ENCODE measurements around the gene MAB21L4.

Gene MAB21L4

DNA sequence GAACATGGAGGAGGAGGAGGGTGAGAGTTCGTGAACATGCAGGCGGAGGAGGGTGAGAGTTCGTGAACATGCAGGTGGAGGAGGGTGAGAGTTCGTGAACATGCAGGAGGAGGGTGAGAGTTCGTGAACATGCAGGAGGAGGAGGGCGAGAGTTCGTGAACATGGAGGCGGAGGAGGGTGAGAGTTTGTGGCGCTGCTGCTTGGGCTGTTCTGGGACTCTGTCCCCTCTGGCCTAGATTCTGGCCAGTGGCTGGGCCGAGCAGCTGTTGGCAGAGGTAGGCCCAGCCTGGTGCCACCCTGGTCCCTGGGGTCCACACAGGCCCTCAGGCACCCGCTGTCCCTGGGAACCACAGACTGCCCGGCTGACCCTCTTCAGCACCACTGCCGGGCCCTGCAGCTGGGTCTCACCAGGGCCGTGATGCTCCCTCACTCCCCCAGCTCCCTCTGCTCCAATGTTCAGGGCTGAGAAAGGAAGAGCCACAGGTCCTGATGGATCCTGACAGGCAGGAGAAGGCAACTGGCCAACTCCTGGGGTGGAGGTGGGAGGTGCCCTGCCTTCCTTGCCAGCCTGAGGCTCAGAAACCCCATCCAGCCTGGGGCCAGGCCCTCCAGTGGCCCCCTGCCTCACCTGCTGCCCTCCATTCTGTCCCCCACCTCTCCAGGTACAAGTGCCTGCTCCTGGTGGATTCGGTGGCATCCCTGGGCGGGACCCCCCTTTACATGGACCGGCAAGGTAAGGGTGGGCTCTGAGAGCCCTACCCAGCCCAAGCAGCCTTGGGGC lies 23.4 kb downstream of the MAB21L4 start:
- H3K27ac ChIP-seq, result no peak overlapping the region
- TF ChIP-seq, protein P1, sequence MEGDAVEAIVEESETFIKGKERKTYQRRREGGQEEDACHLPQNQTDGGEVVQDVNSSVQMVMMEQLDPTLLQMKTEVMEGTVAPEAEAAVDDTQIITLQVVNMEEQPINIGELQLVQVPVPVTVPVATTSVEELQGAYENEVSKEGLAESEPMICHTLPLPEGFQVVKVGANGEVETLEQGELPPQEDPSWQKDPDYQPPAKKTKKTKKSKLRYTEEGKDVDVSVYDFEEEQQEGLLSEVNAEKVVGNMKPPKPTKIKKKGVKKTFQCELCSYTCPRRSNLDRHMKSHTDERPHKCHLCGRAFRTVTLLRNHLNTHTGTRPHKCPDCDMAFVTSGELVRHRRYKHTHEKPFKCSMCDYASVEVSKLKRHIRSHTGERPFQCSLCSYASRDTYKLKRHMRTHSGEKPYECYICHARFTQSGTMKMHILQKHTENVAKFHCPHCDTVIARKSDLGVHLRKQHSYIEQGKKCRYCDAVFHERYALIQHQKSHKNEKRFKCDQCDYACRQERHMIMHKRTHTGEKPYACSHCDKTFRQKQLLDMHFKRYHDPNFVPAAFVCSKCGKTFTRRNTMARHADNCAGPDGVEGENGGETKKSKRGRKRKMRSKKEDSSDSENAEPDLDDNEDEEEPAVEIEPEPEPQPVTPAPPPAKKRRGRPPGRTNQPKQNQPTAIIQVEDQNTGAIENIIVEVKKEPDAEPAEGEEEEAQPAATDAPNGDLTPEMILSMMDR (IDR thresholded peaks at IDR 0.05), result no peak
- TF ChIP-seq ZFX (IDR thresholded peaks at IDR 0.05; ENCODE audit: borderline replicate concordance), result no peak

DNA sequence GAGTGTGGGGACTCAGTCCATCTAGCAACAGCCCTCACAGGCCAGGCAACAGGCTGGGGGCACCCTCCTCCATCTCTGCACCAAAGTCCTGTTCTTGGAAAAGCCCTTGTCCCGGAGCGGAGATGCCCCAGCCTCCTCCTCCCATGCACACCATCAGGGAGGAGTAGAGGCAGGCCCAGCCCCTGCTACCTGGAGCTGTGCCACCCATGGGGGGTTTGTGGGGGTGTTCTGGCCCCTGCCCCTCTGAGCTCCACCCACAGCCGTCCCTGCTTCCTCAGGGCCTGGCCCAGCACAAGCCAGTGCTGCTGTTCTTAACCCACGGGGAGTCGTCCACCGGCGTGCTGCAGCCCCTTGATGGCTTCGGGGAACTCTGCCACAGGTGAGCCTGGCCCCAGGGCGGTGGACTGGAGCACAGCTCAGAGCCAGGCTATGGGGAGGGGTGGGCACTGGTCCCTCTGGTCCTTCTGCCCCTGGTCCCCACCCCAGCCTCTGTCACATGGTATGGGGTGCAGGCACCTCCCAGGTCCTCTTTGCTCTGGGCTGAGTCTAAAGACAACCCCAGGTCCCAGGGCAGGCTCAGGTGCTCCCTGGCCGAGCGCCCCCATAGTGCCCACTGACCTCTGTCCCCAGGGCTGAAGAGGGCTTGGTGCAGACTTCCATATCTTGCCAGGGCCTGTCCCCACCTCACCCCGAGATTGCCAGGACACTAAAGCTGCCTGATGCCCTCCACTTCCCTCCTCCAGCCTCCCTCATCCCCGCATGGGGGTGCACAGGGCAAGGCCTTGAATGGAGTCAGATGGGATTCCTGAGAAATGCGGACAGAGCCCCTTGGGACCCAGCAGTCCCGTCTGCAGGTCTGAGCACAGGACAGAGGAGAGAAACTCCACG lies 24.6 kb downstream of the MAB21L4 start:
- no peak overlapping the region for H3K27ac ChIP-seq
- TF ChIP-seq, protein P1 (IDR thresholded peaks at IDR 0.05), result no peak
- TF ChIP-seq ZFX (IDR thresholded peaks at IDR 0.05; ENCODE audit: borderline replicate concordance), result no peak

DNA sequence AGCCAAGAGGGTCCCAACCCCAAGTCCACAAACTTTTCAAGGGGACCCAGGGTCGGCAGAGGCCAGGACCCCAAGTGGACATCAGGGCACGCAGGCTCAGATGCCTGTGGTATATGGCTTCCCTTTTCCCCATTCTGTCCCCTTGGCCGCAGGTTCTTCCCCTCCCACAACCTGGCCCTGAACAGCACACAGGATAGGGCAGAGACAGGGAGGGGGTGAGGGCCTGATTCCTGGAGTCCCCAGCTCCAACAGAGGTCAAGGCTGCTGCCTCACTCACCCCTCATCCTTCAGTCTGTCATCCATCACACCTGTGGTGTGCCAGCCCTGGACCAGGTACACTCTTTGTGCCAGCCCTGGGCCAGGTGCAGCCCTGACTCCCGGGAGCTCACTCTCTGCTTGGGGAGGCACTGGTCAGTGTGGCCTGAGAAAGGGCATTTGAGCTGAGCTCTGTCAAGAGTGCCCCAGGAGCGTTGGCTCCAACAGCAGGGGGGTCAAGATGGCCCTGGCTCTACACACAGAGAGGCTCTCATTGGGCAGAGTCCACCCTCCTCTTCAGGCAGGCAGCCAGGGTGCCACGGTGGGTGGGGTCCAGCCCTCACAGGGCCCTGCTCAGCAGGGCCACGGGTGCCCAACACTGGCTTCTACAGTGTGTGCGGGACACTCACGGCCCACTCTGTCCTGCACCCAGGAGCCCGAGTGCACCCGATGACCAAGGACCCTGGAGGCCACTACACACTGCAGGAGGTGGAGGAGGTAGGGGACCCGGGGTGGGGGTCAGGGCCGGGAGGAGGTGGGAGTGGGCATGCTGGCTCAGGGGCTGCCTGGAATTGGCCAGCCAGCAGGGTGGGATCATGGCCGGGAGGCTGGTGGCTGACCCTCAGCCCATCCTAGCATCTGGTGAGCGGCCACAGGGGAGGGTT lies 25.7 kb downstream of the MAB21L4 start:
- H3K27ac ChIP-seq, result no peak overlapping the region
- TF ChIP-seq, protein P1 (IDR thresholded peaks at IDR 0.05), result no peak
- TF ChIP-seq ZFX (IDR thresholded peaks at IDR 0.05; ENCODE audit: borderline replicate concordance), result no peak

DNA sequence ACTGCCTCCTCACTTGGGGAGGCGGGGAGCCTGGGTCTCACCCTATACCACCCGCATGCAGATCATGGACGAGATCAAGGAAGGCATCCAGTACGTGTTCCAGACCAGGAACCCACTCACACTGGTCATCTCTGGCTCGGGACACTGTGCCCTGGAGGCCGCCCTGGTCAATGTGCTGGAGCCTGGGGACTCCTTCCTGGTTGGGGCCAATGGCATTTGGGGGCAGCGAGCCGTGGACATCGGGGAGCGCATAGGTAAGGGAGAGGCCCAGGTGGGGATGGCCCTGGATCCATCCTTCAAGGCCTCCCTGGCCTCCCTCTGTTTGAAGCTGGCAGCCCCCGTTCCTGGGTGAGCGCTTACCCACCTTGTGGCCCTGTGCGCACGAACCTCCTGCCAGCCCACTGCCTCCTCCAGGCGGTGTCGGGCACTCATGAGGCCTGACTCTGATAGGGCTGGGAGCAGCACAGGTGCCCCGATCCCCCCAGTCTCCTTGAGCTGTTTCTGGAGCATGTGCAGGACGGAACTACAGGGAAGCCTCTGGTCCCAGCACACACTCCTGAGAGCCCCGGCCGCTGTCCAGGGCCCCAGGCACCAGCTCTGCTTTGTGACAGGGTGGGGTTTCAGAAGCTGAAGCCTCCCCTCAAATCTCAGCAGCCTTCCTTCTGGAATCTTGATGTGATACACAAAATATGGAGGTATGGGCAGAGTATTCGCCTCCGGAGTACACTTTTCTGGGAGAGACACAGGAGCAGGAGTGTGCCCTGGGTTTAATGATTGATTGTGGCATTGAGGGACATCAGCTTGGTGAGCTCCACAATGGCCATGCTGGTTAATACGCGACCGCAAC lies 26.6 kb downstream of the MAB21L4 start:
- TF ChIP-seq, protein P1 (IDR thresholded peaks at IDR 0.05), result no peak
- no peak for TF ChIP-seq ZFX (IDR thresholded peaks at IDR 0.05; ENCODE audit: borderline replicate concordance)
- H3K27ac ChIP-seq, result no peak overlapping the region

DNA sequence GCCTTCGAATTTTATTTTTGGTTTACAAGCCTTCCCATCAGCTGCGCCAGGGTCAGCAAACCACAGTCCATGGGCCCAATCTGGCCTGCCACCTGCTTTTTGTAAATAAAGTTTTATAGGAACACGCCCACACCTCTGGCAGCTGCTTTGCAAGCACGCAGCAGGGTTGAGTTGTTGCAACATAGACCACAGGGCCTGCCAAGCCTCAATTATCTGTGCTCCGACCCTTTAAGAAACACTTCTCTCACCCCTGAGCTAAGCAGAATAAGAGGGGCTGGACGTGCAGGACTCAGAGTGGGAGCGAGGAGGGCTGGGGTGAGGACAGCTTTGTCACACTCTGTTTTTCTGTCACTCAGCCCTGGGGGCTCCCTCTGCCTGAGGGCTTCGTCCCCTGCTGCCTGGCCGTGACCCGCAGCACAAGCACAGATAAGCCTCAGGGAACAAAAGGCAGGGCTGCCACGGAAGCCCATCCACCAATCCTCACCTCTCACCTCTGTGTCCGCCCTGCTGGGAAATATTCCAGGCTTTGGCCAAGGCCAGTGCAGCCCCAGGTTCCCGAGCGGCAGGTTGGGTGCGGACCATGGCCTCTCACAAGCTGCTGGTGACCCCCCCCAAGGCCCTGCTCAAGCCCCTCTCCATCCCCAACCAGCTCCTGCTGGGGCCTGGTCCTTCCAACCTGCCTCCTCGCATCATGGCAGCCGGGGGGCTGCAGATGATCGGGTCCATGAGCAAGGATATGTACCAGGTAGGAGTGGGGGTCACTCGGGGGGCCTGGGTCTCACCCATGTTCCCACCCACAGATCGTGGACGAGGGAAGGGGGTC lies 27.5 kb downstream of the MAB21L4 start, which contains the start of gene AGXT:
AGXT (plus strand) TSS at position 539 of the 823 bp plus-strand sequence; CDS start at position 581, 42 bp downstream.
- H3K27ac ChIP-seq, result no peak within 1 kb of the TSS
- TF ChIP-seq, protein P1 (IDR thresholded peaks at IDR 0.05), result no peak
- no peak for TF ChIP-seq ZFX (IDR thresholded peaks at IDR 0.05; ENCODE audit: borderline replicate concordance)

Measured in 22Rv1 (cell line).